ENCODE results near the gene SBK2. TPM values are rescaled to one million over a fixed set of nuclear protein-coding genes. Genes with fewer than 3 reads are reported as not detected.

Gene SBK2
- total and polyA plus RNA-seq, 9 of the 15 experiments (the other 6 are each of a cell fraction or from before 2014, with no cell fraction given), result not detected

GRCh38 chr19:55527197-55528029 is 9.5 kb downstream of the SBK2 start:
- intact Hi-C loops (cut with micrococcal nuclease), result no loop called here
- no peak for ATAC-seq
- BruUV-seq (replicated peaks), result no TSS peak
- peak; percentile 72; the same call in 1 of the 2 replicates for TF ChIP-seq ZNF644 (tag; IDR thresholded peaks at IDR 0.05; ENCODE audit: low read depth)
- TF ChIP-seq, protein P1, sequence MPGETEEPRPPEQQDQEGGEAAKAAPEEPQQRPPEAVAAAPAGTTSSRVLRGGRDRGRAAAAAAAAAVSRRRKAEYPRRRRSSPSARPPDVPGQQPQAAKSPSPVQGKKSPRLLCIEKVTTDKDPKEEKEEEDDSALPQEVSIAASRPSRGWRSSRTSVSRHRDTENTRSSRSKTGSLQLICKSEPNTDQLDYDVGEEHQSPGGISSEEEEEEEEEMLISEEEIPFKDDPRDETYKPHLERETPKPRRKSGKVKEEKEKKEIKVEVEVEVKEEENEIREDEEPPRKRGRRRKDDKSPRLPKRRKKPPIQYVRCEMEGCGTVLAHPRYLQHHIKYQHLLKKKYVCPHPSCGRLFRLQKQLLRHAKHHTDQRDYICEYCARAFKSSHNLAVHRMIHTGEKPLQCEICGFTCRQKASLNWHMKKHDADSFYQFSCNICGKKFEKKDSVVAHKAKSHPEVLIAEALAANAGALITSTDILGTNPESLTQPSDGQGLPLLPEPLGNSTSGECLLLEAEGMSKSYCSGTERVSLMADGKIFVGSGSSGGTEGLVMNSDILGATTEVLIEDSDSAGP (CRISPR knock-in tag; IDR thresholded peaks at IDR 0.05), result 0 out of 2 replicates have a peak, but pooled peaks have one; percentile 34
- TF ChIP-seq IRF2 (CRISPR knock-in tag; IDR thresholded peaks at IDR 0.05), result peak; percentile 85; the same call in 1 of the 2 replicates
- TF ChIP-seq, protein P2, sequence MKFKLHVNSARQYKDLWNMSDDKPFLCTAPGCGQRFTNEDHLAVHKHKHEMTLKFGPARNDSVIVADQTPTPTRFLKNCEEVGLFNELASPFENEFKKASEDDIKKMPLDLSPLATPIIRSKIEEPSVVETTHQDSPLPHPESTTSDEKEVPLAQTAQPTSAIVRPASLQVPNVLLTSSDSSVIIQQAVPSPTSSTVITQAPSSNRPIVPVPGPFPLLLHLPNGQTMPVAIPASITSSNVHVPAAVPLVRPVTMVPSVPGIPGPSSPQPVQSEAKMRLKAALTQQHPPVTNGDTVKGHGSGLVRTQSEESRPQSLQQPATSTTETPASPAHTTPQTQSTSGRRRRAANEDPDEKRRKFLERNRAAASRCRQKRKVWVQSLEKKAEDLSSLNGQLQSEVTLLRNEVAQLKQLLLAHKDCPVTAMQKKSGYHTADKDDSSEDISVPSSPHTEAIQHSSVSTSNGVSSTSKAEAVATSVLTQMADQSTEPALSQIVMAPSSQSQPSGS (CRISPR knock-in tag; IDR thresholded peaks at IDR 0.05), result peak; percentile 28; the same call in 1 of the 2 replicates
- TF ChIP-seq THRA (IDR thresholded peaks at IDR 0.05), result no peak

More at GRCh38 chr19:55527197-55528029, 9.5 kb downstream of the SBK2 start:
- Histone ChIP-seq H3K9me1 (ENCODE audit: control insufficient read depth, insufficient read depth, low read length) (no peaks in the 10 kb centered on the region), H4K20me1 (replicated peaks; ENCODE audit: control insufficient read depth, insufficient read depth, low read length) (no peaks in the 10 kb centered on the region), H3K4me1 (replicated peaks in 1 of 2; ENCODE audit: control insufficient read depth in 2 of 2, insufficient read depth in 2 of 2, low read length in 2 of 2) (peaks cover 0 to 31% of the 10 kb centered on the region in 2 experiments; a peak in 3 of 5 replicates), H2AFZ (ENCODE audit: low read depth, low read length) (no peak overlapping the region), H3K4me3 (no peak overlapping the region), H3K79me2 (ENCODE audit: control insufficient read depth, insufficient read depth, low read length) (no peaks in the 10 kb centered on the region), H3K36me3 (ENCODE audit: control insufficient read depth, insufficient read depth, low read length) (no peaks in the 10 kb centered on the region), H3K9me3 (replicated peaks; ENCODE audit: control insufficient read depth, insufficient read depth, low read depth, low read length) (peaks cover 12% of the 10 kb centered on the region), H3K27me3 (ENCODE audit: control insufficient read depth in 2 of 2, insufficient read depth in 2 of 2, low read length in 2 of 2) (no peaks in the 10 kb centered on the region; a peak in 2 of 5 replicates), H3K27ac (ENCODE audit: extremely low read depth, low read depth, low read length) (no peak overlapping the region), H3K4me2 (ENCODE audit: insufficient read depth, low read length) (no peak overlapping the region), H3K9ac (ENCODE audit: insufficient read depth in 1 of 2, low read depth in 2 of 2, low read length in 2 of 2) (no peak overlapping the region)
- no peak for FAIRE-seq
- ChIA-PET POLR2A (interaction anchor here (1.0 kb wide), 1 partner anchor 38 kb away, joined by 3 read pairs; no protein-coding TSS in a partner anchor), CTCF (ENCODE audit: low intra/inter-chr PET ratio) (no interaction called here)
- 50% methylated on average over 22 of the region's 22 CpGs for WGBS (ENCODE audit: insufficient coverage, low coverage, missing lambda C conversion rate)
- no peak for DNase-seq (ENCODE audit: extremely low read depth in 1 of 4, low spot score in 3 of 4)
- in situ Hi-C loops (cut with MboI), result no loop called here
